Stimulated activated CD8-positive, alpha-beta memory T cell treated with anti-CD3 and anti-CD28 coated beads, Interleukin-2, amount 100 ng/mL, for 48 hours (primary cell): ENCODE measurements around the gene TBC1D16.
A peak's percentile ranks its signal among the peaks of the same experiment; 100 is the strongest.
"Not testable (repeated sequence)": the region's sequence is repeated elsewhere in the genome, so short reads cannot be mapped to it uniquely, and the experiment has no call there.

Experiments
- DNase-seq, 2 donors: peaks; one replicate each; pipeline ENCODE4 v3.0.0-alpha.2; 2020; ENCODE audit warnings: low read depth in 2 of 2

Gene TBC1D16

GRCh38 chr17:80005360-80006338, 30.0 kb downstream of the TBC1D16 start:
- DNase-seq = peak; percentile 26 to 37

DNA sequence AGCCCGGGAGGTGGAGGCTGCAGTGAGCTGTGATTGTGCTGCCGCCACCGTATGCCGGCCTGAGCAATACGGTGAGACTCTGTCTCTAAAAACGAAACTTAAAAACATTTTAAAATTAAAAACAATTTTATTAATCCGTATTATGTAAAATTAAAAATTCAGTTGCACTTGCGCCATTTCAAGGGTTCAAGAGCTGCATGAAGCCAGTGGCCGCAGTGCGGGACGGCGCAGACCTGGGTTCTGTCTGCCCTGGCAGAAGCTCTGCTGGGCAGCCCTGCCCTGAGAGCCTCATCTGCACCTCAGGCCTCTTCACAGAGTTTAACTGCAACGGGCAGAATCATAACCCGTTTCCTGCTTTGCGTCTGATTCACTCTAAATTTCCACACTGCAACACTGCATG, 31.7 kb downstream of the TBC1D16 start:
- no peak for DNase-seq

DNA sequence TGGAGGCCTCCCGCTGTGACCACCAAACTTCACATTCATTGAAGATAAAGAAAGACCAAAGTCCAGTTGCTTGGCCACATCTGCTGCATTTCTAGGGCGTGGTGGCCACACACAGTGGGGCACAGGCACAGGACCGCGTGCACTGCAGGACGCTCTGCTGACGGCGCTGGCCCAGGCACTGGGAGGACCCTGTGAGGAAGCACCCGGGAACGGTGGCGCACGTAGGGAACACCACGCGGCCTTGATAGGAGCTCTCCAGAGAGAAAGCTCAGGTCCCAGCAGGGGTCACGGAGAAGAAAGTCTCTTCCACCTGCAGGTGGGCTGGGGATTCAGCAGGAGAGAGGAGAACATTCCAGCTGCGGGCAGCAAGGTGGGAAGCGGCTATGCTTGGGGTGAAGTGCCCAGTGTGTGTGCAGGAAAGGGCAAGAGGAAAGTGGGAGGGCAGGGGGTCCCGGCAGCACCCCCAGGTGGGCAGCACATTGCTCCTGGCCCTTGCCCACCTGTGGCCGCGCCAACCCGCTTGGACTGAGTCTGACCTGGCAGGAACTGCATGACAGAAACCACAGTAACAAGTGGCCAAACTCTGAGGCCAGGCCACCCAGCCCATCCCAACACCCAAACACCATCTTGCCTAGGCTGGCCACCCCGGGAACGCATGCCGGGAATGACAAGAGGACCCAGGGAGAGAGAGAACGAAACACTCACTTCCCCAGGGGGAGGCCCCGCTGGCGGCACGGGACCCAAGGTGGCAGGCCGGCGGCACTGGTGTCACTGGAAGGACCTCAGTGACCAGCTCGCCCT, 32.8 kb downstream of the TBC1D16 start:
- DNase-seq = no peak

DNA sequence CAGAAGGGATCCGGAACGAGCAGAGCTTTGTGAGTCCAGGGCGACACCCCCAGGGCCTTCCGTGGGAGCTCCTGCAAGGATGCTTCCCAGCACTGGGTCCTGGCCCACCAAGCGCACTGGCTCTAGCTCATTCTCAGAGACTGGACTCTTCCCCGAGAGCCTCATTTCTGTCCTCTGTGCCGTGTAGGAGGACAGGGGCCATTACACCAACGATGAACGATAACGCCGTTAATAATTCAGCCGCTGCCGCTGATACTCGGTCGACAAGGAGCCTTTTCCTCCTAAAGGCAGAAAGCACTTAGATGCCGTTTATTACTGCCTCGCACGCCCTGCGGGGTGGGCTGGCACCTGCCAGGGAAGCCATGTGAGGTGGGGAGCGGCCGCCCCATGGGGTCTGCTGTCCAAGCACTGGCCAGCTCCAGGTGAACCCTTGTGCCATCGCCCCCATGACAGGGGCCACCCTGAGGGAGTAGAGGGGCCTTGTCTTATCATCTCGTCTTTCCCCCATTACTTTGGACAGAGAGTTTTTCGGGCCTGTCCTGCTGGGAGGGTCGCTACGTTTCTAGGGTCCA, 33.5 kb downstream of the TBC1D16 start:
- no peak for DNase-seq

DNA sequence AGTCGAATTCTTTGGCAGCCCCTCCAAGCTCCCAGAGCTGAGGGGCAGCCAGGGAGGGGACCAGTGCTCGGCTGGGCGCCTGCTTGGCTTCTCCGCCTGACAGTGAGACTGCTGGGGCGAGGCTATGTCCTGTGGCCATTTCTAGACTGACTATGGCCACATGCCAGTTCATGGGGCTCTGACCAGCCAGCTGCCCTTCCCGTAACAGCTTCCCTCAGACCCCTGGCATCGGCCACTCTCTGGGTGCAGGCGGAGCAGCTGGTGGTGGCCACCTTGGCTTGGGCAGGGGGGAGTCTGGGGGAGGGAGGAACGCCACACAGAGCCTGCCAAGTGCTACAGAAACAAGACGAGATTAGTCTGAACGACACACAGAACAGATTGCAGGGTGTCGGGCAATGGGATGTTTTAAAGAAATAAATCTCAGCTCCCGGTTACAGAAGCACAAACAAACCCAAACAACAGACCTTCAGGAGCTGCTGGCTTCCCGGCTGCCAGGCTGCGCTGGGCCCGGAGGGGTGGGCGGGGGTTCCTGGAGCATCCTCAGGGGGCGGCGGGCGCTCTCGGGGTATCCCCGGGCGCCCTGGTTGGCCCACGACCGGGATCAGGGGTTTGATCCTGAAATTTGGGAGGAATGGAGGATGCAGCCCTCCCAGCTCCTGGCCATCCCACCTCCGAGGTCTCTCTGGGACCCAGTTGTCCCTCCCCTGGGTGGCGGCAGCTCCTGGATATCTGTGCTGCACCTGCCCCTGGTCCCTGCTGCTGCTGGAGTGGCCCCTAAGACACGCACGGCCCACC, 34.5 kb downstream of the TBC1D16 start:
- DNase-seq = no peak

DNA sequence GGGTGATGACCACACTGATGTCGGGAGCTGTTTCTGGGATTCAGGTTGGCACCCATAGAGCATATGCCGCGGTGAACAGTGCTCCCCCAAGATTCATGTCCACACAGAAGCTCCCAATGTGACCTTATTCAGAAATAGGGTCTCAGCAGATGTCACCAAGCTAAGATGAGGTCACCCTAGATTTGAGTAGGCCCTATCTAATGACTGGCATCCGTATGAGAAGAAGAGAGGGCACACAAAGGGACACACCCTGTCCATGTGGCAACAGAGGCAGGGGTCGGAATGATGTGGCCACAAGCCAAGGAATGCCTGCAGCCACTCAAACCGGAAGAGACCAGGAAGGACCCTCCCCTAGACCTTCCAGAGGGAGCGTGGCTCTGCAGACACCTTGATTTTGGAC, 35.5 kb downstream of the TBC1D16 start:
- no peak for DNase-seq

GRCh38 chr17:79997011-79997660, 38.5 kb downstream of the TBC1D16 start:
- DNase-seq = peak; percentile 23 to 46

GRCh38 chr17:79996291-79996690, 39.4 kb downstream of the TBC1D16 start:
- no peak for DNase-seq

GRCh38 chr17:79995696-79996095, 40.0 kb downstream of the TBC1D16 start:
- DNase-seq = no peak

DNA sequence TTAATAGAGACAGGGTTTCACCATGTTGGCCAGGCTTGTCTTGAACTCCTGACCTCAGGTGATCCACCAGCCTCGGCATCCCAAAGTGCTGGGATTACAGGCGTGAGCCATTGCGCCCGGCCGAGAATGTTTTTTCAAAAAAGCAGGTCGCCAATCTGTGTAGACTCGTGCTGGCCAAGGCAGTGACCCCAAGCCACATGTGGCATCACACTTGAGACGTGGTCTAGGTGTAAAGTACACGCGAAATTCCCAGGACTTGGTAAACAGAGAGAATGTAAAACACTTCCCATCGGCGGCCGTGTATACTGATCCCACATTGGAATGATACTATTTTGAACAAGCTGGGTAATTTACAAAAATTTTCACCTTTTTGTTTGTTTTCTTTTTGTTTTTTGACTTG, 41.1 kb downstream of the TBC1D16 start:
- DNase-seq = no peak

DNA sequence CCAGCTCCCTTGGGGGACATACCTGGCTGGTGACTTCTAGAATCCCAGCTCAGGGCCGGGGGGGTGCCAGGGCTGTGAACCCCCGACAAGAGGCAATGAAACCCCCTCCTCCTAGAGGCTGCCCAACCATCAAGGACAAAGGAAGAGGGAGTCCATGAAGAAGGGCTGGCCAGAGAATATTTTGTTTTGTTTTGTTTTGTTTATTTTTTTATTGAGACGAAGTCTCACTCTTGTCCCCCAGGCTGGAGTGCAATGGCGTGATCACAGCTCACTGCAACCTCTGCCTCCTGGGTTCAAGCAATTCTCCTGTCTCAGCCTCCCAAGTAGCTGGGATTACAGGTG, 41.5 kb downstream of the TBC1D16 start:
- not testable (repeated sequence) for DNase-seq

DNA sequence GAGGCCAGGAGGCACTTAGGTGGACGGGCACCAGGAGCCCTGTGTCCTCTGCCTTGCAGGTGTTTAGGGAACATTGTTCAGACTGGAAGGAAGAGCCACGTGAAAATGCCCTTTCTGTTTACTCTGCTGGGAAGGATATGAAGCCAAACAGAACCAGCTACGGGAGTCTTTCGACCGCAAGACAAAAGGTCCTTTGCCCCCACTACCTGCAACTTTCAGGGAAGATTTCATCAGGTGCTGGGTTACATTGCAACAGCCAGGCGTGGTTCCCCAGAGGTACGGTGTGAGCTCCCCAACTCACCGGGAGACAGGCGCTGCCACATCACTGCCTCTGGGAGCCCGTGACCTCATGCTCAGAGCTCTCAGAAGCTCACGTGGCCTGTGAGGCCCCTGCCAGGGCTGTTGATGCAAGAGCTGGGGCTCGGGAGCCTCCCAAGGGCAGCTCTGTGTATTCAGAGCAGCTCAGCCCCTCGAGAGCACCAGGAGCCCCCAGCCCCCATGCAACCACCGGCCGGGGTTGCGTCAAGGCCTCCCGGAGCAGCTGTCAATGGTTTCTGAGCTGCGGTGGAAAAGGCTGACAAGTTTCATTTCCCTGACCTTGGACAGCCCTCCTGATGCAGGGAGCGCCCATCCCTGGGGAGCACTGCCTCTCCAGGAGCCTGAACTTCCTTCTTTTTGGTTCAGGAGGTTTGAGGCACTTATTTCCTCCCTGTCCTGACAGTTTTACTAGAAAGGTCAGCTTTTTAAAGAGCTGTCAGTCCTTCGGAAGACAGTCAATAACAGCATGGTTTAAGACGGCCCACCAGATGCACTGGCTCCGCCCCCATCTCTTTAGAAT, 42.1 kb downstream of the TBC1D16 start:
- peak; percentile 30 to 55 for DNase-seq

DNA sequence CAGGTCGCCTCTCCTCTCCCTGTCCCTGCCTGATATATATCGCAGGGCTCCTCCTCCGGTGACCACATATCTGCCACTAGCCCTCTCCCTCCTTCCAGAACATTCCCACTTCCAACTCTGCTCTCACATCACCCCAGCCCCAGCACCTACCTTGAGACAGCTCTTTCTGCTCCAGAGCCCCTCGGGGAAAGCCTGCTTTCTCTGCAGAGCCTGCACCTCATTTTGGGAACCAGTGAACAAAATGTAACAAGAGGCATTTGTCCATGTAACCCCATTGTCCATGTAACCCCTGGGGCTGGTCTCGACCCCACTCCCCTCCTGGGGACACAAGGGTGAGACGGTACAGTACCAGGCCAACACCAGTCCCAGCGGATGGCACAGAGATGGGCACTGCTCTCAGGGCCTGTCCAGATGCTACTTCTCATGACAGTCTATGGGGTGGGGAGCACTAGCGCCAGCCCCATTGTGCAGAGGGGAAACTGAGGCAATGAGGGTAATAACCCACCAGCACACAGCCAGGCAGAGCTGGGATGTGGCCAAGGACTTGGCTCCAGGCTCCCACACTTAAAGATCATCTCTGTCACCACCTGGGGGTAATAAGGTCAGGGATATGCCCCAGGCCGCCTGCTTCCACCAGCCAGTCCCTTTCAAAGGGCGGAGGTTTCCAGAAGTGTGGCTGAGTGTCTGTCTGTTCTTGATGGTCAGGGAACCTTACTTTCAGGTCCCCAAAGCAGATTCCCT, 42.9 kb downstream of the TBC1D16 start:
- no peak for DNase-seq

- DNase-seq = no peak
Observed at GRCh38 chr17:79991924-79992648, 43.6 kb downstream of the TBC1D16 start.

GRCh38 chr17:79991140-79991923, 44.3 kb downstream of the TBC1D16 start:
- peak; percentile 65 to 77 for DNase-seq

DNA sequence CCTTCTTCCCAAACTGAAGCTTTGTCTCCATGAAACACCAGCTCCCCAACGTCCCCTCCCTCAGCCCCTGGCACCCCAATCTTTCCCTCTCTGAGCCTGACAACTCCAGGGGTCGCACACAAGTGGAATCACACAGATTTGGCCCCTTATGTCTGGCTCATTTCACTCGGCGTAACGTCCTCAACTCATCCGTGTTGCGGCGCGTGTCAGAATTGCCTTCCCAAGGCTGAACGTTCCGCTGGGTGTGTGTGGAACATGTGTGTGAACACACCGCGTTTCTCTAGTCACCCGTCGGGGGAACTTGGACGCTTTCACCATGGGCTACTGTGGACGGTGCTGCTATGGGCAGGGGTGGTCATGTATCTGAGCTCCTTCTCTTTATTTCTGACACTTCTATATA, 45.0 kb downstream of the TBC1D16 start:
- DNase-seq = no peak

- no peak for DNase-seq
Observed at GRCh38 chr17:79990051-79990592, 45.5 kb downstream of the TBC1D16 start.
